NCI-H345 treated with DMSO at 0.1 percent for 48 hours (cell line): Measurements from ENCODE around the gene KBTBD4.
"Not testable (repeated sequence)": the region's sequence is repeated elsewhere in the genome, so short reads cannot be mapped to it uniquely, and the experiment has no call there.

Source experiments
- DNase-seq: peaks from one replicate; lab custom pipeline; 2025; ENCODE audit not compliant: unreplicated experiment; lab: John Stamatoyannopoulos, UW

The KBTBD4 gene

GRCh38 chr11:47589977-47590861 is 11.4 kb upstream of the KBTBD4 start:
- DNase-seq, result no peak

- no peak for DNase-seq
These were observed 10.8 kb upstream of the KBTBD4 start for GRCh38 chr11:47589584-47589976.

- DNase-seq, result no peak
These were observed 10.3 kb upstream of the KBTBD4 start for GRCh38 chr11:47589118-47589517.

- DNase-seq, result no peak
These were observed 9.1 kb upstream of the KBTBD4 start for GRCh38 chr11:47587723-47588326.

GRCh38 chr11:47587039-47587716 is 8.4 kb upstream of the KBTBD4 start:
- no peak for DNase-seq

- DNase-seq, result no peak
These were observed 7.5 kb upstream of the KBTBD4 start, which contains the start of gene FAM180B for GRCh38 chr11:47586098-47586855. TSS of gene FAM180B (plus strand) at chr11:47586678. CDS start at chr11:47586769, 91 bp downstream.

- no peak for DNase-seq
These were observed 5.1 kb upstream of the KBTBD4 start for GRCh38 chr11:47583844-47584243.

GRCh38 chr11:47577460-47578041 is 1.2 kb downstream of the KBTBD4 start:
- DNase-seq, result no peak

GRCh38 chr11:47573321-47573720 is 5.4 kb downstream of the KBTBD4 start:
- no peak for DNase-seq

- DNase-seq, result no peak
These were observed 6.0 kb downstream of the KBTBD4 start for GRCh38 chr11:47572715-47573255.

- DNase-seq, result no peak
These were observed 6.9 kb downstream of the KBTBD4 start for GRCh38 chr11:47571895-47572294.

- no peak for DNase-seq
These were observed 7.4 kb downstream of the KBTBD4 start for GRCh38 chr11:47571357-47571729.

GRCh38 chr11:47570651-47571356 is 8.0 kb downstream of the KBTBD4 start:
- DNase-seq, result no peak

- DNase-seq, result no peak
These were observed 9.1 kb downstream of the KBTBD4 start for GRCh38 chr11:47569646-47570045.

GRCh38 chr11:47566149-47566698 is 12.5 kb downstream of the KBTBD4 start:
- no peak for DNase-seq

- DNase-seq, result no peak
These were observed 13.2 kb downstream of the KBTBD4 start, which contains the start of gene PTPMT1 for GRCh38 chr11:47565340-47566148. TSS of gene PTPMT1 (plus strand) at chr11:47565599. CDS start at chr11:47565623, 24 bp downstream.

- no peak for DNase-seq
These were observed 13.8 kb downstream of the KBTBD4 start for GRCh38 chr11:47564933-47565339.

- DNase-seq, result not testable (repeated sequence)
These were observed 14.4 kb downstream of the KBTBD4 start for GRCh38 chr11:47564366-47564765.

GRCh38 chr11:47562393-47562792 is 16.4 kb downstream of the KBTBD4 start:
- not testable (repeated sequence) for DNase-seq
